Renal cortical epithelial cell (primary cell): ENCODE results near the gene CYP4A11. TPM values are rescaled to one million over a fixed set of nuclear protein-coding genes. Genes with fewer than 3 reads are reported as not detected.
"Not testable (repeated sequence)": the region's sequence is repeated elsewhere in the genome, so short reads cannot be mapped to it uniquely, and the experiment has no call there.

Experiments
- DNase-seq: peaks from one replicate; pipeline ENCODE4 v3.0.0-alpha.2; 2011; ENCODE audit warnings: low read depth
- total RNA-seq: library from RNA; depleted of rRNA; stranded (reverse); fragments of >200 nt; gene quantifications from 2 replicates; pipeline ENCODE4 v1.2.3, GENCODE V29; 2014

CYP4A11 gene, protein sequence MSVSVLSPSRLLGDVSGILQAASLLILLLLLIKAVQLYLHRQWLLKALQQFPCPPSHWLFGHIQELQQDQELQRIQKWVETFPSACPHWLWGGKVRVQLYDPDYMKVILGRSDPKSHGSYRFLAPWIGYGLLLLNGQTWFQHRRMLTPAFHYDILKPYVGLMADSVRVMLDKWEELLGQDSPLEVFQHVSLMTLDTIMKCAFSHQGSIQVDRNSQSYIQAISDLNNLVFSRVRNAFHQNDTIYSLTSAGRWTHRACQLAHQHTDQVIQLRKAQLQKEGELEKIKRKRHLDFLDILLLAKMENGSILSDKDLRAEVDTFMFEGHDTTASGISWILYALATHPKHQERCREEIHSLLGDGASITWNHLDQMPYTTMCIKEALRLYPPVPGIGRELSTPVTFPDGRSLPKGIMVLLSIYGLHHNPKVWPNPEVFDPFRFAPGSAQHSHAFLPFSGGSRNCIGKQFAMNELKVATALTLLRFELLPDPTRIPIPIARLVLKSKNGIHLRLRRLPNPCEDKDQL
- not detected in 2 replicates for total RNA-seq

DNA sequence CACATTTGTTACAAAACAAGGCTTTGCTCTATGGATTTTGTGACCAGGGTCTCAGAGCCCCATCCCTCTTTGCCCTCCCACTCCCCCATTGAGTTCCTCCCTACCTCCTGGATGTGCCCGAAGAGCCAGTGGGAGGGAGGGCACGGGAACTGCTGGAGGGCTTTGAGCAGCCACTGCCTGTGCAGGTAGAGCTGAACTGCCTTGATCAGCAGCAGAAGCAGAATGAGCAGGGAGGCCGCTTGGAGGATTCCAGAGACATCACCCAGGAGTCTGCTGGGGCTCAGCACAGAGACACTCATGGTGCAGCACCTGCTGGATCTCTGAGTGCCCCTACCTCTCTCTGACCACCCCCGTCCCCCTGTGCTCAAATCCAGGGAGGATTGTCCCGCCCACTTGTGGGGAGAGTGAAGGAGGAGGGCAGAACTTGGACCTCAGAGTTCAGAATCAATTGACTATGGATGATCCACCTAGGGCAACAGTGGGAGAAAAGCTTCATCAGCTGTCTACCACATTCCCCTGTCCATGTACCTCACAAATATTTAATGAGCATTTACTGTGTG, at the start of gene CYP4A11:
Gene CYP4A11 (minus strand): TSS at position 342 of the 560 bp plus-strand sequence. CDS start 43 bp downstream, at position 299.
- DNase-seq = no peak

DNA sequence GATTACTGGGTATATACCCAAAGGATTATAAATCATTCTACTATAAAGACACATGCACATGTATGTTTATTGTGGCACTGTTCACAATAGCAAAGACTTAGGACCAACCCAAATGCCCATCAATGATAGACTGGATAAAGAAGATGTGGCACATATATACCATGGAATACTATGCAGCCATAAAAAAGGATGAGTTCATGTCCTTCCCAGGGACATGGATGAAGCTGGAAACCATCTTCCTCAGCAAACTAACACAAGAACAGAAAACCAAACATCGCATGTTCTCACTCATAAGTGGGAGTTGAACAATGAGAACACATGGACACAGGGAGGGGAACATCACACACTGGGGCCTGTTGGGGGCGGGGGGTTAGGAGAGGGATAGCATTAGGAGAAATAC, 49.3 kb upstream of the CYP4A11 start:
- DNase-seq = not testable (repeated sequence)

DNA sequence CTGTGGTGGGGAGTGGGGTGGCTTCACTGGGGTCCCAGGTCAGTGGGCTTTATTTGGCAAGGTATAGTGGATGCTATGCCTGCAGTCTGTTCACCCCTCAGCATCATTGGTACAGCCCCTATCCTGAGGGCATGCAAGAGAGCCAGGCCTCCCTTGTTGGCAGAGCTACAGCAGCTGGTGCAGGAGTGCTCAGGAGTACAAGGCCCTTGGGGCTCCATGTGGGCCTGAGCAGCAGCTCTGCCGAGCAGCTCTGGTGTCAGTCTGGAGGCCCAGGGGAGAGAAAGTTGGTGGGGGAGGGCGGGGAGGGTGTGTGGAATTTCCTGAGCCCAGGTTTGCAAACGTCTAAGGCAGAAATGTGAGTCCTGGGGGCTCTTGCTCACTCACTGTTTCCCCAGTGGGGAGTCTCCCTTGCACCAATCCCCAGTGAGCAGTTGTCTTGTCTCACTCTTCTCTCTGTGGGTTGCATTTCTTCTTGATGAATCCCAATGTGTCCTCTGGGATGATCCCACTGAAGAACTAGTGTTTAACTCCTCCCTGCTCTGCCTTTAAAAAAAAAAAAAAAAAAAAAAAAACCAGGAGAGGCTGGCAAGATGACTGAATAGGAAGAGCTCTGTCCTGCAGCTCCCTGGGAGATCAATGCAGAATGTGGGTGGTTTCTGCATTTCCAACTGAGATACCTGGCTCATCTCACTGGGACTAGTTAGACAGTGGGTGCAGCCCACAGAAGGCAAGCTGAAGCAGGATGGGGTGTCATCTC, 42.7 kb upstream of the CYP4A11 start:
- DNase-seq = no peak

DNA sequence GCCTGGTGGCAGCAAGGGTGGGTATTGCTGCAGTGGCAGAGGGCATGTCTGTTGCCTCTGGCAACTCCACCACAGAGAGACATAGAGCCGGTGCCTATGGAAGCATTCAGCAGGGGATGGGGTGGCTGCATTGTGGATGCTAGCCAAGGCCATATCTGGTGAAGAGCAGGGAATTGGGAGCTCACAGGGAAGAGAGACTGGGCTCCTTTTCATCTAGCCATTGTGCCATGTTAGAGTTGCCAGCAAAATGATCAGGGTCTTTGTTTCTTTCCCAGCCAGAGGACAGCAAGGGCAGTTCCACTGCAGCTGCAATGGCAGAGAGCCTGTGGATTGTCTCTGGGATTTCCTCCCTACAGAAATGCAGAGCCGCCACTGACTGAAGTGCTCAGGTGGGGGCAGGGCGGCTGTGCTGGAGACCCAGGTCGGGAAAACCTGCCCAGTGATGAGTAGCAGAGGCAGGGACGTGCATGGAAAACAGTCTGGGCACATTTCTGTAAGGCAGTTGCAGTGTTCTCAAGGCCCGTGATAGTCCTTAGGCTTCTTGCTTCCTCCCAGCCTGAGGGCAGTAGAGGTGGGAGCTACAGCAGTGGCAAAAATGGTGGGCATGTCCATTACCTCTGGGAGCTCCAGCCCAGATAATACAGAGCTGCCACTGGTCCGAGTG, 42.0 kb upstream of the CYP4A11 start:
- no peak for DNase-seq

DNA sequence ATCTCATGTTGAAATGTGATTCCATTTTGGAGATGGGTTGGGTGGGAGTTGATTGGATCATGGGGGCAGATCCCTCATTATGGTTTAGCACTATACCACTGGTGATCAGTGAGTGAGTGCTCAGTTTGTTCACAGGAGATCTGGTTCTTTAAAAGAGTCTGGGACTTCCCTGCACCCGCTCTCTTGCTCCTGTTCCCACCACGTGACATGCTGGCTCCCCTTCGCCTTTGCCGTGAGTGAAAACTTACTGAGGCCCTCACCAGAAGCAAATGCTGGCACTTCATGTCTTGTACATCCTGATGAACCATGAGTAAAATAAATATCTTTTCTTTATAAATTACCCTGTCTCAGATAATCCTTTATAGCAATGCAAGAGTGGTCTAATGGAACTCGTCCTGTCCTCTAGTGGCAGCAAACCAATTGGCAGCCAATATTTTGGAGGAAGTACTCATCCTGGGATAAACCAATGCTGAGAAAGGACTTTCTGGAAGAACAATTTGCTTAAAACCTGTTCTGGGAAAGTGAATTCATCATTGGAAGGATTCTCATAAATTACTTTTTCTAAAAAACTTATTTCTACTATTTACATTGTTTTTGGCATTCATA, 27.8 kb upstream of the CYP4A11 start:
- DNase-seq = no peak

DNA sequence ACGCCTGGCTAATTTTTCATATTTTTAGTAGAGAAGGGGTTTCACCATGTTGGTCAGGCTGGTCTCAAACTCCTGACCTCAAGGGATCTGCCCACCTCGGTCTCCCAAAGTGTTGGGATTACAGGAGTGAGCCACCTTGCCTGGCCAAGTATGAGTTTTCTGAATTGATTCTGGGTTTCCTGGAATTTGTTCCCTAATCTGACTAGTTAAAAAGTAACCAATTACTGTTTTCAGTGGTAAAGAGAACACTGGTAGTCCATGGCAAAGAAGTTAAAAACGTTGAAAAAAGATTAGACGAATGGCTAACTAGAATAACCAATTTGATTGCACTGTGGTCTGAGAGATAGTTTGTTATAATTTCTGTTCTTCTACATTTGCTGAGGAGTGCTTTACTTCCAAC, 21.0 kb upstream of the CYP4A11 start:
- peak; percentile 69 for DNase-seq

DNA sequence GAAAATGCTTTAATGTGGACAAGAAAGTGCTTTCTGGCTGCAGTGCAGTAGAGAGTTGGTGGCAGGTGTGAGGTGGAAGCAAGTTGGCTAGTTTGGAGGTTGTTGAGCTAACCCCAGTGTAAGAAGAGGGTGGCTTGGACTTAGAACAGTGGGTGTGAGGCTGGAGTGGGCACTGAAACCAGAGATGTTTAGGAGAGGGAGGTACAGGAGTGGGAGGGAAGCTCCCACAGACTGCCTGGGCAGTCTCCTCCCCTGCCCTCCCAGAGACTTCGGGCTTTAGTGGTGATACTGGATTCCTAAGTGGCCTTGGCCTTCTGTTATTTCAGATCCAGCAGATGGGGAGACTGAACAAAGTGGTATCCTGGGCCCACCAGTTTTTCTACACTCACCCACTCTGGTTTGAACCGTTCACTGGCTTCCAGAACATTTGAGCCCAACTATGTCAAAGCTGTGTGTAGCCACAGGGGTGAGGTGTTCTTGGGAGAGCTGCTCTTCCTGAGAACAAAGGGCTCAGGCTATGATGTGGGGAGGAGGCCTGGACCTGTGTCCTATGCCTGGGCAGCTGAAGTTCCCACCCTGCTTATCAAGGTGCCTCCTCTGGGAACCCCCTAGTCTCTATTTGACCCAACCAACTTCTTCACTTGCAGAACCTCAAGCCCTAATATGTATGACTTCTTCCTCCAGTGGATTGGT, 19.9 kb upstream of the CYP4A11 start:
- no peak for DNase-seq

DNA sequence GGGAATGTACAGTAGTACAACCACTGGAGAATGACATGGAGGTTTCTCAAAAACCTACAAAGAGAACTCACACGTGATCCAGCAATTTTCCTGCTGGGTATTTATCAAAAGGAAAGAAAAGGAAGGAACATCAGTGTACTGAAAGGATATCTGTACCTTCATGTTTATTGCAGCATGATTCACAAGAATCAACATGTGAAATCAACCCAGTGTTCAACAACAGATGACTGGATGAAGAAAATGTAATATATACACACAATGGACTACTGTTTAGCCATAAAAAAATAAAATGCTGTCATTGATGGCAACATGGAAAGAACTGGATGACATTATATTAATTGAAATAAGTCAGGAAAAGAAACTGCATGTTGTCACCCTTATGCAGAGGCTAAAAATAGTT, 19.0 kb upstream of the CYP4A11 start:
- DNase-seq = no peak

DNA sequence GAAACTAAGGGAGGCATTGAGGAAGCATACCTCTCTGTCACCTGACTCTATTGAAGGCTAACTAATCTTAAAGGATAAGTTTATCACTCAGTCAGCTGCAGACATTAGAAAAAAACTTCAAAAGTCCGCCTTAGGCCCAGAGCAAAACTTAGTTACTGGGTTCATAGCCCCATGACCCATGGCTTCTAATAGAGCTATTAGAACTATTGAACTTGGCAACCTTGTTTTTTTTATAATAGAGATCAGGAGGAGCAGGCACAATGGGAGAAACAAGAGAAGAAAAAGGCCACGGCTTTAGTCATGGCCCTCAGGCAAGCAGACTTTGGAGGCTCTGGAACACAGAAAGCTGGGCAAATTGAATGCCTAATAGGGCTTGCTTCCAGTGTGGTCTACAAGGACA, 13.8 kb upstream of the CYP4A11 start:
- DNase-seq = not testable (repeated sequence)

DNA sequence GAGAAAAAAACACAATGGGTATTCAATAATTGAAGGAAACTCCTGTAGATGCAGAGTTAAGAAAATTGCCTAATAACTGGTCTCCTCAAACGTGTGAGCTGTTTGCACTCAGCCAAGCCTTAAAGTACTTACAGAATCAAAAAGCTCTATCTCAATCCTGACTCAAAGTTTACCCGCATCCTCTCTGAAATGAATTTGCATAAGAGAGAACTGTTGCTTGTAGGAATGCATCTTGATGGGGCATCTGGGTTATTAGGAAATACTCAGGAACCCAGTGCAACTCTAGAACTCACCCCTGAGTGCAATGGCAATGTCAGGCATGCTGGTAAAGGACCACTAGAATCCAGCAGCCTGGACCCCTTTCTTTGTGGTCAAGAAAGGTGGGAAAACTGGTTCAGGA, 12.6 kb upstream of the CYP4A11 start:
- DNase-seq = not testable (repeated sequence)

DNA sequence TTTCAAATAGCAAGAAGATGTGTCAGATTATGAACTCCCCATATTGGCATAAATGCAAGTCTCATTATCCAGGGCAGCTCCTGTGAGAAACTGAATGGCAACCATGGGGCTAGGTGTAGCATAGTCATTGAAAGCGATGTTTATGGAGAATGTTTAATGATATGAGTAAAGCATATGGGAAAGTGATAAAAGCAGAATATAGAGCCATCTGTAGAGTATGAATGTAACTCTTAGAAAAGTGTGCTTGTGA, 8.1 kb upstream of the CYP4A11 start:
- DNase-seq = not testable (repeated sequence)

DNA sequence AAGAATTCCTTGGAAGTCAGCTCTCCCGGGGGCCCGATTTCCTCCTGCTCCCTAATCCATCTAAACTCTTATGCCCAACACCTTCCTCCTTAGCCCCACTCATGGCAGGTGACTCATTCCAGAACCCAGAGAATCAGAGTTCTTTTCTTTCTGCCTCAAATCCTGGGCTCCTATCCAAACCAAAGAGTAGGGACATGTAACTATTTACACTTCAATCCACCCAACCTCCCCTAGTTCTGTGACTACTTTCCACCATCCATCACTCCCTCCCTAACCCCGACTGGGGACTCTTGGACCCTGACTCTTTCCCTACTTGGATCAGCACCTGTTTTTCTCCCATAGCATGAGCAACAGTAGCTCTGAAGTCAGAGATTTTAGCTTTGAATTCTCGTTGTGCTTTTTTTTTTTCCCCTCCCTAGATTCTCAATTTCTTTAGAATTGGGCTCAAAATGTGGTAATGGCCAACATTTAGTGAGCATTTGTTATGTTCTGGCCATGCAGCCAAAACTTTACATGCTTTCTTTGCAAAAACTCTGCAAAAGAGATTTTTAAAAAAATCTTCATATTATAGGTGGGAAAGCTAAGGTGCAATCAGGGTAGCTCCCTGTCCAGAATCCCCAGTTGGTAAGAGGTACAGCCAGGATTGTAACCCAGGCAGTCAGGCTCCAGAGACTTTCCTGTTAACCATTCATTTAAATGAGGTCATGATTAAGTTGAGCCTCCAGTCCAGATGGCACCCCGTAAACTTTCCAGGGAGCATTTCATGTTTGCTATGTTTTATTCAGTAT, 7.5 kb upstream of the CYP4A11 start:
- peak; percentile 82 for DNase-seq

DNA sequence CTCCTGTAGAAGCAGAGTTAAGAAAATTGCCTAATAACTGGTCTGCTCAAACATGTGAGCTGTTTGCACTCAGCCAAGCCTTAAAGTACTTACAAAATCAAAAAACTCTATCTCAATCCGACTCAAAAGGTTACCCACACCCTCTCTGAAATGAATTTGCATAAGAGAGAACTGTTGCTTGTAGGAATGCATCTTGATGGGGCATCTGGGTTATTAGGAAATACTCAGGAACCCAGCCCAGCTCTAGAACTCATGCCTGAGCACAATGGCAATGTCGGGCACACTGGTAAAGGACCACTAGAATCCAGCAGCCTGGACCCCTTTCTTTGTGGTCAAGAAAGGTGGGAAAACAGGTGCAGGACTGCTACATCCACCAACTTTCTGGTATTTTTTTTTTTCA, 6.4 kb upstream of the CYP4A11 start:
- peak; percentile 42 for DNase-seq

DNA sequence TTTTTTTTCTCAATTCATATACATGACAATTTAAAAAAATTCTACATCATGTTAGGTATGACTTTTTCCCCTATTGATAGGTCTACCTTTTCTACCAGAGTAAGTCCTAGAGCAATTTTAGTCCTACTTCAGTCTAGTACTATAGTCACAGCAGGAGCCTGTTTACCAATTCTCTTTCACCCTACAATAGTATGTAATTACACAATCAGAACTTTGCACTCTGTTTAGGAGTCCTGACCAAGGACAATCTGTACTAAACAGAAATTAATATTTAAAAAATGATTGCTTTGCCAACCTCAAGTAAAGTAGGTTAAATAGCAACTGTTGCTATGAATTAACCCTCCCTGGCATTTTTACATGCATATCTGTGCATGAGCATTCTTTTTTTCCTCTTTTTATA, 810 bp upstream of the CYP4A11 start:
- peak; percentile 21 for DNase-seq

DNA sequence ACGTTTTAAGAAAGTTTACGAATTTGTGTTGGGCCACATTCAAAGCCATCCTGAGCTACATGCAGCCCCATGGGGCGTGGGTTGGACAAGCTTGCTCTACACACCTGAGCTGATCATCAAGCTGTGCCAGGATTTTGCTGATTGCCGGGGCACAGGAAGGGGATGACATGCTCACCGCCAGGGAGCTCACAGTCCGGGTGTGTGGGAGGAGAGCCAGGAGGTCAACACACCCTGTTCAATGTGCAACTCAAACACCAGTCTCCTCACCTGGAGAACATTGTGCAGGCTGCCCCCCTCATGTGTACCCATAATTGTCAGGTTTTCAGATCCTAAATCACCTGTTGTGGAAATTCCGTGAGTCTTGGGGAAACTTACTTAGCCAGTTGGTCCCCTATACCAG, 969 bp downstream of the CYP4A11 start:
- no peak for DNase-seq

DNA sequence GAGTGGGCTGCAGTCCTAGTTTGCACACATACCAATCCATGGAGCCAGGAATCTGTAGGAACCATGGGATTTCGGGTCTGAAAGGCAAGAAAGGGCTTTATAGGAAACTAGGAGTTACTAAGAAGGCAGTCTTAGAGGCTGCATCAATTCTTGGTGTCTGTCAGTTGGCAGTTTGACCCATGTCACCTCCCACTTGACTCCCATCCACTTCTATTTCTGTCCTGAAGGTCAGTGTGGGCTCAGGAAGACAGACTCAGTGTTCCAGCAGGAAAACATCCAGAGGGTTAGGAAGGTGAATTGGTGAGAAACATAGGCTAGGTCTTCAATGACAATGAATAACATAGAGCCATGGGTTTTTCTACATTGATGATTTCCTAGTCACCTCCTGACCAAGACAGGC, 4.0 kb downstream of the CYP4A11 start:
- no peak for DNase-seq

DNA sequence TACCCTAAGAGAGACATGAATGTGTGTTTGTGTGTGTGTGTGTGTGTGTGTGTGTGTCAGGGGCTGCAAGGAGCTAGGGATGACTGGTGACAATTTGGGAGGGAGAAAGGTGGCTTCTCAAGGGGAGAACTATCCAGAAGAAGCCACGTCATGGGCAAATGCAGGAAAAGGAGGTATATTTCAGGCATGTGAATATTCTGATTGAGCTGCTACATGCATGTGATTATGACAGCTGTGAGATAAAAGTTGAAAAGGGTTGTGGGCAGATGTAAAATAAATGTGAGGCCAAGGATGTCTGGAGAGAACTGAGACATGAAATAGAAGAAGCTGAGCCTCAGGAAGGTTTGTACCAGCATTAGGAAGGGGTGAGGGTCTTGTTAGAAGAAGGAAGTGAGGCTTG, 4.5 kb downstream of the CYP4A11 start:
- DNase-seq = no peak

DNA sequence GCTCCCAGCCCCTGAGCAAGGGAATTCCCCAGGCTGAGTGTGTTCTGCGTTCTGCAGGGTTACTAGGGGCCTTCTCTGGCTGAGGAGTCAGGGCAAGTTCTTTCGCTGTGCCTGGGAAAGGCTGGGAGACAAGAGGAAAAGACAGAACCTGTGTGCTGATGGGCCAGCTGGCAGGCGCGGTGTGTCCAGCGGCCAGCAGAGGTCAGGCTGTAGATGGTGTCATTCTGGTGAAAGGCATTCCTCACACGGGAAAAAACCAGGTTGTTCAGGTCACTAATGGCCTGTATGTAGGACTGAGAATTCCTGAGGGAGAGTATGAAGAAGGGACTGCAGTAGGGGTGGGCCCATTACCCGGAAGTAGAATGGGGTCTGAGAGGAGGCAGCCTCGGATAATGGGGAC, 6.4 kb downstream of the CYP4A11 start:
- DNase-seq = peak; percentile 37

DNA sequence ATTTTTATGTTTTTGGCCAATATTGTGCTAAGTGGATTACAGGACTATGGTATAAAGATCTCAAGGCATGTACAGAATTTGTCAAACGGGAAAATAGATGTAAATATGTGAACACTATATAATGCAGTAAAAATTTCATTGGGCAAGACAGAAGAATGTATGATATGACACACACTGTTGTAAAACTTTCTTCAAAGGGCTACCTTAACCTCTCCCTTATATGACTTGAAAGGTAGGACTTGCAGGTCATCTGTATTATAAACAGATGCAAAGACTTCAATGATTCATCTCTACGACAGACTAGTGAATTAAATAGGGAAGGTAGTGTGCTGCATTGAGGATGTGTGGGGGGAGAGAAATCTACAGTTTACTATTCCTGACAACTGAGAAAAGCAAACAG, 9.3 kb downstream of the CYP4A11 start:
- DNase-seq = not testable (repeated sequence)

DNA sequence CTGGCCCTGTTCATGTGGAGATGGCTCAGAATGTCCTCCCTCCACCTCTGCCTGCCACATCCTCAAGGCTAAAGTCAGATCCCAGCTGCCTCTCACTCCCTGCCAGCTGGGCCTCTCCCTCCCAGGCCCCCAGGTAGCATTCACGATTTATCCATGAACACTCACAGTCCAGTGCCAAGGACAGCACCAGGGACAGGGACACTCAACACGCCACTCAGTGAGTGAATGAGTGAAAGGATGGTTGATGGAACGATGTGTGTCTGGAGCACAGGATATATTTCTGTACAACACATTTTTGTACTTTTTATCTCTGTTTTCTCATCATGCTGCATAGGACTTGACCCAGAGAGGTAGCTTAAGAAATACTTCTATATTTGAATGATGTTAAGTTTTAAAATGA, 10.1 kb downstream of the CYP4A11 start:
- no peak for DNase-seq
